GM04503 (cell line): ENCODE measurements around the gene CMYA5.
A peak's percentile ranks its signal among the peaks of the same experiment; 100 is the strongest.
"Not testable (repeated sequence)": the region's sequence is repeated elsewhere in the genome, so short reads cannot be mapped to it uniquely, and the experiment has no call there.

Experiments used
- DNase-seq: peaks from one replicate; pipeline ENCODE4 v3.0.0-alpha.2; 2012; ENCODE audit warnings: low read depth

CMYA5 gene

DNA sequence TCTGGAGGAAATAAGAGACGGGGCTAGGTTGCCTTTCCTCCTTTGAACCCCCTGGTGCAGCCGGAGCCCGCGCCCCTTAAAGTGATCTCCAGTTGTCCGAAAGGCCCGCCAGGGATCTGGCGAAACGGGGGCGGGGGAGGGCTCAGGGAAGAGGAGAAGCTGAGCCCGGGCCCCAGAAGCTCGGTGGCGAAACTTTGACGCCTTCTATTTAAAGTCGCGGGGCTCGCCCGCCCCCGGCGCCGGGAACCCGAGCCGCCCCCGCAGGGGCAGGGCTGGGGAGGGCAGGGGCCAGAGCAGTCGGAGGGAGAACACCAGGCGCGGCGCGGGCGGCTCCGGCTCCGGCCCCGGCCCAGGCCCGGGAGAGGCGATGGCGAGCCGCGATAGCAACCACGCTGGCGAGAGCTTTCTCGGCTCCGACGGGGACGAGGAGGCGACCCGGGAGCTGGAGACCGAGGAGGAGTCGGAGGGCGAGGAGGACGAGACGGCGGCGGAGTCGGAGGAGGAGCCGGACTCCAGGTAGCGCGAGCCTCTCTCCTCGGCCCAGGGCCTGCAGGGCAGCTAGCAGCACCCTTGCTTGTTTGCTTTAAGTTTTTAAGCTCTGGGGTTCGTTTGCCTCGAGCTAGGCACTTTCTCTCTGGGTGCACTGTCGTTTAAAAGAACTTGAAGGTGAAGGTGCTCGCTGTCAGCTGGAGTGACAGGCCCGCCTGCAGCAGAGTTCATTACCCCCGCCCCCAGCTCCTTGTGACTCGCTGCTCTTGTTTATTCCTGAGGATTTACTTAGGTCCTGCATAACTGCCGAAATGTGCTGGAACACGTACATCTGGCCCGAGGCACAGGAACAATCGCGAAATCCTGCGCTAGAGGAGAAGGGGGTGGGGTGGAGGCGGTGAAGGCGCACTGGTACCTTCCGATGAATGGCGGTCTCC lies at the start of gene CMYA5:
Gene CMYA5 (plus strand): TSS at position 296 of the 926 bp plus-strand sequence. CDS start 72 bp downstream, at position 368.
- no peak for DNase-seq

DNA sequence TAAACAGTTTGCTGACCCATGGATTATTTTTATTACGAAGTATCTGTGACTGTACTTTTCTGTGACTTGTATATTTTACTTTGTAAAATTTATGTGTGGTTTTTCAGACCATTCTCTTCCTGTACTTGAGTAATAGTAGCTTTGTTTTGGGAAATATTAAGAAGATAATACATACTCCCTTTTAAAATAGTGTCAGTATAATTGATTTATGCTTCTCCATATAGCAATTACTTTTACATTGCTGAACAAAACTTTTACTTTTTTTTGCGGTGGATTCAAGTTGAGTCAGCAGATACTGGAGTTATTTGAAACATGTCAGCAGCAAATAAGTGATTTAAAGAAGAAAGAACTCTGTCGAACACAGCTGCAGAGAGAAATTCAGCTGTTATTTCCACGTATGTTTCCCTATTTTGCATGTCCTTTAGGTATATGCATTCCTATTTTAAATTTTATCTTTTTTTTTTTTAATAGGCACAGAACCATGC lies 49.0 kb upstream of the CMYA5 start:
- no peak for DNase-seq

DNA sequence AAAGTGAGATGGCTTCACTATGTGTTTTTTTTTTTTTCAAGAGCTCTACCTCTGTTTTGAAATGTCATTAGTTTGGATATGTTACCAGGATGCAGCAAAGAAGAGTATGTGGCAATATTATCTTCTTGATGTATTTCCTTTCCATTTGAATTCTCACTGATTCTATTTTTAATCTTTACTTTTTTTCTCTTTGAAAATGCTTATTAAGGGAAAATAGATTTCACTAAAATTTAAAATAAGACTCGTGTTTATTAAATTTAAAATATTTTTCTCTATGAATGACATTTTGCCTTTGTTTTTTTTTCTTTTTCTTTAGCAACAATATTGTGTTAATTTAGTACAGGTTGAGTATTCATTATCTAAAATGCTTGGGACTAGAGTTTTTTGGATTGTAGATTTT lies 48.2 kb upstream of the CMYA5 start:
- no peak for DNase-seq

DNA sequence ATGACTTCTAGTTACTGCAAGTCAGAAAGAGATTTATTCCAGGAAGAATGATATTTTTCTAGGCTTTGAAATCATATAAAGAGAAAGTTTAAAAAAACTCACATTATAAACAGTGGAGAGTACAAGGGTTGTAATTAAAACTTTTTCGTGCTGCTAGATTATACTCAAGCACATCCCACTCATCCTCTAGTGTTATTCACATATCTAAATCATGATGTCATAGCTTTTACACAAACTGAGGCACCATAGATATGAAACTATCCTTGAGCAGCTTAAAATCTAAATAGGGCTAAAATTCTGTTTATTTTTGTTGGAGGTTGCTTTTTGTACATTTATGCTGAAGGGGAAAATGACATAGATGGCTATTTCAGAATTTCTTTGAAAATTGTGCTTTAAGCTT lies 47.4 kb upstream of the CMYA5 start:
- no peak for DNase-seq

DNA sequence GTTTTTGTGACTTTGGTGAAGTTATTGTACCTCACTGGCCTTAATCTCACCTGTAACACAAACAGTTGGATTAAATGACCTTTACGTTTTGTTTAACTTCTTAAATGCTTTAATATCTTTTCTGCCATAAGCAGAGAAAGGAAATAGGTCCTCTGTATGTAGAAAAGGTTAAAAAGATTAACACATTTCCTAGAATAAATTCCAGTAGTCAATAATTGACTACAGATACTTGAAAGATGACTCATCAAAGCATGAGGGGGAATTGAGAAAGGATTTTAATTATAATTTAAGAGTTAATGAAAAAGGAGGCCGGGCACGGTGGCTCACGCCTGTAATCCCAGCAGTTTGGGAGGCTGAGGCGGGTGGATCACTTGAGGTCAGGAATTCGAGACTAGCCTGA lies 35.8 kb upstream of the CMYA5 start:
- DNase-seq, result no peak

DNA sequence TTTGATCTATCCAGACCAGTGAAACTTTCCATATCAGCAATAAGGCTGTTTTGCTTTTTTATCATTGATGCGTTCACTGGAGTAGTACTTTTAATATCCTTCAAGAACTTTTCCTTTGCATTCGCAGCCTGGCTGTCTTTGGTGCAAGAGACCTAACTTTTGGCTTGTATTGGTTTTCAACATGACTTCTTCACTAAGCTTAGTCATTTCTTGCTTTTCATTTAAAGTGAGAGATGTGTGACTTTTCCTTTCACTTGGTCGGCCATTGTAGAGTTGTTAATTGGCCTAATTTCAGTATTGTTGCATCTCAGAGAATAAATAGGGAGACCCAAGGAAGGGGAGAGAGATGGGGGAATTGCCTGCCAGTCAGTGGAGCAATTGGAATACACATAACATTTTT lies 26.4 kb upstream of the CMYA5 start:
- no peak for DNase-seq

DNA sequence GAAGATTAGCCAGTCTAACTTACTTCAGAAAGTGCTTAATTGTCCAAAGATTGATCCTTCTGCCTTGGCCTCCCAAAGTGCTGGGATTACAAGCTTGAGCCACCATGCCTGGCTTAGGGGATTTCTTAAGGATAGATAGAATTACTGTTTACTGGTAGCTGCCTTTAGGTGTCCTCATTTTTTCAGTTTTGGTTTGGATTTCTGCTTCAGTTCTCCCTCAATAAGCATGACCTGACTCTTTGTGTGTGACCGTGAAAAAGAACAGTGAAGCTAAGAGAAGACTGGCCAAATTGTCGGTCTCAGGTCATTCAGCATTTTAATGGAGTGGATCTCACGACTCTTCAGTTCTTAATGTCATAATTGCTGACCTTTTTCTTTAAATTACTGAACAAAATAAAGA lies 22.9 kb upstream of the CMYA5 start:
- no peak for DNase-seq

DNA sequence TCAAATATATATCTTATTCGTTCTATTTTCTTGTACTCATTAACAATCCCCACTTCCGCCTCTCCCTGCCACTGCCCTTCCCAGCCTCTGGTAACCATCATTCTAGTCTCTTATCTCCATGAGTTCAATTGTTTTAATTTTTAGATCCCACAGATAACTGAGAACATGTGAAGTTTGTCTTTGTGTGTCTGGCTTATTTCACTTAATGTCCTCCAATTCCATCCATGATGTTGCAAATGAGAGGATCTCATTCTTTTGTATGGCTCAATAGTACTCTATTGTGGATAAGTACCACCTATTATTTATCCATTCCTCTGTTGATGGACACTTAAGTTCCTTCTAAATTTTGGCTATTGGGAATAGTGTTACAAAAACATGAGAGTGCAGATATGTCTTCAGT lies 17.2 kb upstream of the CMYA5 start:
- no peak for DNase-seq

DNA sequence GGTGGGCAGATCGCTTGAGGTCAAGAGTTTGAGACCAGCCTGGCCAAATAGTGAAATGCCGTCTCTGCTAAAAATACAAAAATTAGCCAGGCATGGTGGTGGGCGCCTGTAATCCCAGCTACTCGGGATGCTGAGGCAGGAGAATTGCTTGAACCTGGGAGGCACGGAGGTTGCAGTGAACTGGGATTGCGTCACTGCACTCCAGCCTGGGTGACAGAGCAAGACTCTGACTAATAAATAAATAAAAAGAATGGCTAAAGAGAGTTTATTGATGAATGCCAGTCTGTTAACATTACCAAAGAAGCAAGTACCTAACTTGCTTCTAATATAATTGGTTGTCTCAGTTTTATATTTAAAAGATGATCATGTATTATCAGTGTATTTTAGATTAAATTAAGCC lies 13.3 kb upstream of the CMYA5 start:
- not testable (repeated sequence) for DNase-seq

DNA sequence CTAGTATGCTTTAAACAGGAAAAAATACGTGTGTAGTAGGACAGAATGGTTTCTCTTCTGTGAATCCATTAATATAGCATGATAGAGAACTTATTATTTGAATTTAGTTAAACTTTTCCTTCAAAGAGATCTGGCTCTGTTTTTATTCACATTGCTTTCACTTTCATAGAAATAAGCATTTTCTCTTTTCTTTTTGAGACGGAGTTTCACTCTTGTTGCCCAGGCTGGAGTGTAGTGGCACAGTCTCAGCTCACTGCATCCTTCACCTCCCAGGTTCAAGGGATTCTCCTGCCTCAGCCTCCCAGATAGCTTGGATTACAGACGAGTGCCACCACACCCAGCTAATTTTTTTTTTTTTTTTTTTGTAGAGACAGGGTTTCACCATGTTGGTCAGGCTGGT lies 7.5 kb upstream of the CMYA5 start:
- DNase-seq, result not testable (repeated sequence)

DNA sequence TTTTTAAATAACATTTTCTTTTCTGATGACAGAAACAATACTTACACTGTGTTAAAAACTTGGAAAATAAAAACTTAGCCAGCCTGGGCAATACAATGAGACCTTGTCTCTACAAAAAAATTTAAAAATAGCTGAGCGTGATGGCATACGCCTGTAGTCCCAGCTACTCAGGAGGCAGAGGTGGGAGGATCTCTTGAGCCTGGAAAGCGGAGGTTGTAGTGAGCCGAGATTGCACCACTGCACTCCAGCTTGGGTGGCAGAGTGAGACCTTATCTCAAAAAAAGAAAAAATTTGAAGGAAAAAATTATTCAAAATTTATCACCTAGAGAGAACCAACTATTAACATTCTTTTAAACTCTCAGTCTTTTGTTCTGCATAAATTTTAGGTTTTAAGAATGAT lies 4.9 kb upstream of the CMYA5 start:
- DNase-seq, result no peak

DNA sequence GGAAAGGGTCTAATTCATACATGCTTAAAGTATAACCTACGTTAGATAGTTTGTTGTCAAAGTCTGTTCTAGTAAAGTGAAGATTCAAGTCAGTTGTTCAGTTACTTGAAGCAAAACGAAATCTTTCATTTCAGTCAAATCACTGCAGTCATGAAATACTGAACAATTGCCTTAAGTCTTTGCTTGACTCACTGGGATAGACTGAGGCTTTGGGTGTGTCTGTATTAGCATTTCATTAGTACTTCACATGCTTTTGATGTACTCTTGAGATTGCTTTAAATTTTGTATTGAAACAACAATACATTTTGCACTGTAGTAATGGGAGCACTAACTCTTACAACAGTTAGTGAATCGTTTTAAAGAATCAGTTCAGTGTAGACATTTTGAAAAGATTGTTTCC lies 4.0 kb upstream of the CMYA5 start:
- no peak for DNase-seq

DNA sequence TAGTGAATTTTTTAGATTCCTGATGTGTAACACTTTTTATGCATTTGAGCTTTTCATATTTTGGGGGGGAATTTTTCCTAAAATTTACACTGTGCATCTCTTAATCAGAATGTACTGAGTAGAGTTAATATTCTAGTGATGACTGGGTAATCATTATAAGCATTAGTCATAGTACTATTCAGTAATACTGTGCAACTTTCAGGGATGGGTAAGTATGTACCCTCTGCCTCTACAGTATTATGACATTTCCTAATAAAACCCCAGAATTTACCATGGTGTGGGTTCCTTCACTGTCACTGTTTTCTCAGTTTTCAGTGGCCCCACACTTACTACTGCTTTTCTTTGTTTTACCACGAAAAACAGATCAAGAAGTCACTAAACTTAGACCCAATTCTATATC lies 2.8 kb upstream of the CMYA5 start:
- no peak for DNase-seq

DNA sequence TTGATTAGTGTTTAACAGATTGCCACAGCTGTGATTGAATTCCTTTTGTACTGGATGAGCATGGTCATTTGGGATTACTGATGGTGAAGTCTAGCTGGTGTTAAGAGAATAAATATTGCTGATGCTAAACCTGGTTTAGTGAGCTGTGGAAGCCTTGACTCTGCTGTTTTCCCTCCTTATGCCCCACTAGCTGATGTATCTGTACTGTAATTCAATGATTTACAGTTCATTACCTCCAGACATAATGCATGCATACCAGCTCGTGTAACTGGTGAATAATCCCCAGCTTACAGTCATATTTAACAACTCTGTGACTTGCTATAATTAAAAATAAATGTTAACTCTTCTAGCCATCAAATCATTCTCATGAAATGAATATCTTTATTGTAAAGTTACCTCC lies 1.7 kb upstream of the CMYA5 start:
- no peak for DNase-seq

DNA sequence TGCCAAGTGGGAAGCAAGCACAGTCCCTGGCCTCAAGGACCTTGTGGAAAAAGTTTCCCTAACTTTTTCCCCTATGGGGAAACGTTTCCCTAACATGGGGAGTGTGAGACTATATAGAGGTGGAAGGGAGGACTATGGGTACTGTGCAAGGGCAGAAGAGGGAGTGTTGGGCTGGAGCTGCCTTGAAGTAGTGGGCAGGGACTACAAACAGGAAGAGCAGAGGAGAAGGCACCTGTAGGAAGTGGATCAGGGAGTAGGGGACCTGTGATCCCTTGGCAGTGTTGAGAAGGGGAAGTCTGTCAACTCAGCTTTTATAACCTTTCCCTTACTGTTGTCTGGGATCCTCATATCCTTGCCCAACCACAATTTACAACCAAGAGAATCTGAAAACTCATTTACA lies 1.4 kb downstream of the CMYA5 start:
- no peak for DNase-seq

DNA sequence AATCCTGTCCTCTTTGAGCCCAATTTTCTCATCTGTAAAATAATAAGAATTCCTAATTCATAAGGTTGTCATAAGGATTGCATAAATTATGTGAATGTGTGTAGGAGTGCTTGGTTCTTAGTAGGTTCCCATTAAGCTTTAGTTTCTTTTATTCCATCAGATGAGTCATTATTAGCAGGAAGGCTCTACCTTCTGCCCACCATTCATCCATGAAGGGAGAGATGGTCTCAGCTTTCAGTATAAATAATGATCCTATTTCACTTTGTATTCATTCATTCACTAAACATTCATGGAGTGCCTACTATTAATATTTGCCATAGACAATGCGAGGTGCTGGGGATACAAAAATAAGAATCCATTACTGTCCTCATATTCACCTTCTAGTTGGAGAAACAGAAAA lies 3.0 kb downstream of the CMYA5 start:
- DNase-seq, result no peak

DNA sequence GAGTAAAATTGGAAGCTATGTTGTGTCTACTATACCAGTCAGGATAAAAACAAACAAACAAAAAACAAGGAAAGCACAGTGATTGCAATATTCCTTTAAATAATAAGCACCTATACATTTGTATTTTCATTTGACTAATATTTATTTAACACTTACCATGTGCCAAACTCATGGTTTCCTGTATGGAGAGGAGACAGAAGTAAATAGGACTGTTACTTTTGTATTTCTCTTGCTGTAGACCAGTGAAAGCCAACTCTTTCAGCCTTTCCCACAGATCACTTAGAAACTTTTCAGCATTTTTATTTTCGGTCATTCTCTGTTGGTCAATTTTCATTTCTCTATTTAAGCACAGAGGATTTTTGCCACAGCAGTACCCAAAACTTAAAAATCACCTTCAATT lies 4.5 kb downstream of the CMYA5 start:
- DNase-seq, result no peak

DNA sequence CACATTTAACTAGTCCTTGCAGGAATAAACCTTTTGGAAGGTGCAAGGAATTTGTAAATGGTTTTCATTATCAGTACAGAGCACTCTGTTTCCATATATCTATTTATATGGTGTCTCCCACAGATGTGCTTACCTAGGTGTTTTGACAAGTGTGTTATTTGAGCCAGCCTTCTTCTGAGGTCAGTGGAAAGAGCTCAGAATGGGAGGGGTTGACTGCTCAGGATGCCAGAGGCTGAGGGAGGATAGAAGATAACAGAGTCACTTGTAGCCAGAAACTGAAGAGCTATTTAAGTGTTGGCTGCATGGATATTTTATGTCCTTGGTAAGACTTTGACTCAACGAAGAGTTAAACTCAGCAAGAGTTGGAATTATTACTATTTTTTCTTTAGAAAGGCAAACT lies 5.0 kb downstream of the CMYA5 start:
- no peak for DNase-seq

DNA sequence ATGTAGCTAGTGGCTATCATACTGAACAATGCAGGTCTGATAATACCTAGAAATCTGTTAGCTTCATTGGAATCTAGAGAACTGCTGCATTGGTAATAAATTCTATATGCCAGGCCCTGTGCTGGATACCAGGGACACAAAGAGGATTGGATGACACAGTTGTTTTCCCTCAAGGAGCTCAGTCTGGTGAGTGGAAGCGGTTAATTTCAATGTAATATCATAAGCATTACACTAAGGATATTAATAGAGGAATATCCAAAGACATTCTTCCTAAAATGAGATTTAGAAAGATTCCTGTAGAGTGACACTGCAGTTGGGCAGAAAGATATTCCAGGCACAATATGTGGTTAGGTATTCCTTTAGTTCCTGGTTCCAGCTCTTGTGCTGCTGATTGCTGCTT lies 5.9 kb downstream of the CMYA5 start:
- DNase-seq, result no peak

DNA sequence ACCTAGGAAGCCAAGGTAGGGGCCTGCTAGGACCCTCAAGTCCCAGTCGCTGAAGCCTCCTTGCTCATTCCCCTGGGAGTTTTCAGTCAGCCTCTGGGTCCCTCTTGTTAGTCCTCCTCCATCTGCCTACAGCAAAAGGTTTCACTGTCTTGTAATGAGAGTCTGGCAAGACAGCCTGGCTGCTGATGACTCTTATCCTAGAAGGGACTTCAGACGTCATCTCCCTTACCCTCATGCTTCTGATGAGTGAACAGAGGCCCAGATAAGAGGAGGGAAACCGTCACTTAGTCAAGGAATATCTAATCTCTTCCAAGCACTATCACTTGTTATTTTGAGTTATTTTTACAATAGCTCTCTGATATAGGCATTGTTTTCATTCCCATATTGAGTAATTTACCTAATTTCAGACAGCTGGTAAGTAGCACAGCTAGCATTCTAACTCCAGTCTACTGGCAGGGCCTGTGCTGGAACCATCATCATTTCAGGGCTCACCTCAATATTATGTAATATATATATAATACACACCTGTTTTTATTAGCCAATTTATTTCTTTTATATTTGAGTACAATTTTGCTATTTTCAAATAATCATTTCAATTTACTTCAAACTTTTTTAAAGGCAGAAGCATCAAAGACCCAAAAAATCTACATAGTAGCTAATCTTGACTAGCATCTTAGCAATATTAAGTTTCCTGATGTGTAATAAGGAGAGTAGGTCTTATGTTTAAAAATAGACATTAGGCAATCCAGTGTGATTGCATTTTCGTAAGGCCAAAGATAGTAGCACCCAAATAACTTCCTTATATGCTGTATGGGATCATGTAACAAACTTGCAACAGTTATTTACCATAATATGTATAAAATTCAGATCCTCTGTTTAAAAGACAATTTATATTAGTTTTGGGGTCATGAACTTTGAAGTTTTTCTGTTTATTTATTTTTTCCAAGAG lies 7.9 kb downstream of the CMYA5 start:
- no peak for DNase-seq

DNA sequence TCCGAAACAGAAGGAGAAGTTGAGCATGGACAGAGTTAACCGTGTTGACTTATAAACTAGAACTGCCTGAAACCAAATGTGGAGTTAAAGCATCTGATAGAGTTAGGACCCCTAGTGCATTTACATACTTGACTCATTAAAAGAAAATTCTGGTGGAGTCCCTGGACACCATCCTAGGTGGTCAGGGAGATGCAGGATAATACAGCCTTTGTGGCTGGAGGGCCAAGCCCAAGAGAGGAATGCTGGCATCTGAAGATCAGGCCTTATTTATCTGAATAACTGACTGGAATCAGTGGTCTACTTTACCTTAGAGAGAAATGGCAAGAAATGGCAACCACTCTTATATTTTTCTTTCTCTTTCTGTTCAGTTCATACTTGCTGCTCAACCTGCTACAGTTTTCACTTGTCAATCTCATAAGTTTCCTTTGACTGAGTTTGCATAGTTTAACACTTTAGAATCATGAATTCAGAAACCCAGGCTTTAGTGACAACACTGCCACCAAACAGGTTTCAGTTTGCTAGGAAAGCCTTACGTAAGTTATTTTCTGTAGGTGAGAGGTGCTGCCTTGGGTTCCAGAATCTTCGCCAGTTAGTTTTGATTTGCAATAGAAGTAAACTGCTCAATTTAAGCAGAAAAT lies 10.2 kb downstream of the CMYA5 start:
- DNase-seq, result no peak

DNA sequence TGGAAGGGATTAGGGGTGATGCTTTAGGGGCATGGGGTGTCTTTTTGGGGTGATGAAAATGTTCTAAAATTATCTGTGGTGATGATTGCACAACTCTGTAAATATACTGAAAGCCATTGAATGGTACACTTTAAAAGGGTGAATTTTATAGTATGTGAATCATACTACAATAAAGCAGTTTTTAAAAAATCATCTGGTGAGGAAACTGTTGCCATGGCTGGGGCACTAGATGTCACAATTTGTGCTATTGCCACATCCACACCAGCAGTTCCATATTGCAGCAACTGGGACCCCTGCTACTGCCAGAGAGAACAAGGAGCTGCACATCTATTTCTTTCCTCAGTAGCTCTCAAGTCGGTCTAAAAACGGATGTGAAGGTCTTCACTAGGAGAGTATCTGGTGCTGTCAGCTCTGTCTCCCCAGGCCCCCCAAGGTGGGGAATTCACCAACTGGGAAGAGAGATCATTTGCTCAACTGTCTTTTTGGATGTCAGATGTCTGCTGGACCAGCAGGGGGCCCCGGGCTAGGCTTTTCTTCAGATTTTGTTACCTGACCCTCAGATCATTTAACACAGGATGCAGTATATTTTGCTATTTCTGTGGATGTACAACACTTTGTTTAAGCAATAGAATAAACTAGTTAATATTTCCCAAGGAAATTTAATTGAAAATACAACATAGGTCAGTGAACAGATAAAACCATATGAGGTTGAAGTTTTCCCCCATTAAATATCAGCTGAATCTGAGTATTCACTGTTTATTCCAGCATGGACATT lies 13.2 kb downstream of the CMYA5 start:
- peak; percentile 34 for DNase-seq
